Astrocyte (in vitro differentiated cells and primary cell): ENCODE results near the gene SAE1. TPM values are rescaled to one million over a fixed set of nuclear protein-coding genes. Genes with fewer than 3 reads are reported as not detected.

Source experiments
- DNase-seq: peaks from one replicate; pipeline ENCODE4 v3.0.0-alpha.2; 2010; ENCODE audit warnings: low read depth
- FAIRE-seq: peaks from 2 replicates; lab custom pipeline; 2011; peaks lifted over from hg19 to GRCh38; lab: Jason Lieb, UNC
- H2AFZ ChIP-seq: 2 replicates; pipeline ENCODE4 v1.6.0; 2012; ENCODE audit warnings: low read depth, low read length, inconsistent platforms
- H3K27ac ChIP-seq: 2 replicates; pipeline ENCODE4 v1.5.1; 2011; ENCODE audit warnings: low read depth, low read length, inconsistent platforms
- H3K27me3 ChIP-seq: 2 replicates; pipeline ENCODE4 v1.6.0; 2011; ENCODE audit warnings: low read length, inconsistent platforms; ENCODE audit not compliant: insufficient read depth
- H3K36me3 ChIP-seq: 2 replicates; pipeline ENCODE4 v1.5.1; 2011; ENCODE audit warnings: low read length, inconsistent platforms; ENCODE audit not compliant: insufficient read depth
- H3K4me1 ChIP-seq: 2 replicates; pipeline ENCODE4 v1.5.1; 2011; ENCODE audit warnings: low read length, inconsistent platforms; ENCODE audit not compliant: insufficient read depth
- H3K4me2 ChIP-seq: 2 replicates; pipeline ENCODE4 v1.6.0; 2012; ENCODE audit warnings: low read length, inconsistent platforms
- H3K4me3 ChIP-seq: 2 replicates; pipeline ENCODE4 v1.5.1; 2011; ENCODE audit warnings: low read depth, mild to moderate bottlenecking, low read length, inconsistent platforms; ENCODE audit not compliant: insufficient read depth
- H3K79me2 ChIP-seq: 2 replicates; pipeline ENCODE4 v1.6.0; 2012; ENCODE audit warnings: mild to moderate bottlenecking, low read length, inconsistent platforms; ENCODE audit not compliant: insufficient read depth
- H3K9ac ChIP-seq: 2 replicates; pipeline ENCODE4 v1.6.0; 2012; ENCODE audit warnings: mild to moderate bottlenecking, low read length, inconsistent platforms
- H3K9me3 ChIP-seq: 2 replicates; pipeline ENCODE4 v1.5.1; 2012; ENCODE audit warnings: low read depth, mild to moderate bottlenecking, low read length, inconsistent platforms; ENCODE audit not compliant: insufficient read depth
- H4K20me1 ChIP-seq: 2 replicates; pipeline ENCODE4 v1.6.0; 2012; ENCODE audit warnings: low read length, inconsistent platforms; ENCODE audit not compliant: insufficient read depth
- H3K27ac Mint-ChIP-seq: one replicate; pipeline ENCODE4 v1.8.0; 2021; ENCODE audit warnings: mild to moderate bottlenecking, mixed read lengths; ENCODE audit not compliant: unreplicated experiment
- H3K27me3 Mint-ChIP-seq: one replicate; pipeline ENCODE4 v1.8.0; 2021; ENCODE audit warnings: low read depth, mixed read lengths; ENCODE audit not compliant: unreplicated experiment
- H3K36me3 Mint-ChIP-seq: one replicate; pipeline ENCODE4 v1.8.0; 2021; ENCODE audit warnings: low read depth, mixed read lengths; ENCODE audit not compliant: unreplicated experiment
- H3K4me1 Mint-ChIP-seq: one replicate; pipeline ENCODE4 v1.8.0; 2021; ENCODE audit warnings: low read depth, mixed read lengths; ENCODE audit not compliant: unreplicated experiment
- H3K4me3 Mint-ChIP-seq: one replicate; pipeline ENCODE4 v1.8.0; 2021; ENCODE audit warnings: mild to moderate bottlenecking, moderate library complexity, mixed read lengths; ENCODE audit not compliant: unreplicated experiment
- H3K9me3 Mint-ChIP-seq: one replicate; pipeline ENCODE4 v1.8.0; 2021; ENCODE audit warnings: mild to moderate bottlenecking, mixed read lengths; ENCODE audit not compliant: unreplicated experiment
- CTCF ChIP-seq: IDR thresholded peaks from 2 replicates; pipeline ENCODE4 v1.5.1; 2011; ENCODE audit warnings: low read depth, mild to moderate bottlenecking, inconsistent platforms, low read length, moderate library complexity; ENCODE audit not compliant: insufficient read depth
- EZH2 ChIP-seq: IDR thresholded peaks from 2 replicates; pipeline ENCODE4 v1.6.1; 2012; ENCODE audit warnings: mild to moderate bottlenecking, low read length, inconsistent platforms; ENCODE audit not compliant: insufficient read depth
- total RNA-seq: library from RNA; stranded (reverse); gene quantifications from 2 replicates; pipeline ENCODE4 v1.2.1, GENCODE V29; 2021

The SAE1 gene
- total RNA-seq, 1 donor from 2014 or later, result 133 TPM

GRCh38 chr19:47195434-47195833 lies 64.8 kb downstream of the SAE1 start:
- no peak overlapping the region for H3K27ac Mint-ChIP-seq
- Histone ChIP-seq H3K9ac (no peak overlapping the region), H2AFZ (no peak overlapping the region), H3K79me2 (peaks cover 23% of the 10 kb centered on the region), H3K27ac (no peak overlapping the region), H4K20me1 (peaks cover 23% of the 10 kb centered on the region), H3K4me3 (no peak overlapping the region), H3K36me3 (peaks cover 17% of the 10 kb centered on the region), H3K27me3 (no peaks in the 10 kb centered on the region), H3K4me1 (peaks cover 8% of the 10 kb centered on the region), H3K4me2 (no peak overlapping the region), H3K9me3 (no peaks in the 10 kb centered on the region)
- no peak for TF ChIP-seq EZH2
- no peak for TF ChIP-seq CTCF
- FAIRE-seq, result no peak
- H3K27me3 Mint-ChIP-seq, result no peaks in the 10 kb centered on the region
- H3K9me3 Mint-ChIP-seq, result no peaks in the 10 kb centered on the region
- H3K4me3 Mint-ChIP-seq, result no peak overlapping the region
- peaks cover 6% of the 10 kb centered on the region for H3K36me3 Mint-ChIP-seq
- peaks cover 3% of the 10 kb centered on the region for H3K4me1 Mint-ChIP-seq
- DNase-seq, result no peak

- Histone ChIP-seq H3K4me2 (no peak overlapping the region), H3K27me3 (no peaks in the 10 kb centered on the region), H3K4me3 (no peak overlapping the region), H3K27ac (no peak overlapping the region), H3K79me2 (peaks cover 17% of the 10 kb centered on the region), H3K9me3 (no peaks in the 10 kb centered on the region), H3K9ac (no peak overlapping the region), H3K4me1 (no peaks in the 10 kb centered on the region), H2AFZ (no peak overlapping the region), H4K20me1 (peaks cover 11% of the 10 kb centered on the region), H3K36me3 (peaks cover 22% of the 10 kb centered on the region)
- H3K27ac Mint-ChIP-seq, result no peak overlapping the region
- peaks cover 10% of the 10 kb centered on the region for H3K36me3 Mint-ChIP-seq
- no peaks in the 10 kb centered on the region for H3K9me3 Mint-ChIP-seq
- DNase-seq (no peak), FAIRE-seq (no peak)
- no peaks in the 10 kb centered on the region for H3K27me3 Mint-ChIP-seq
- TF ChIP-seq EZH2 (no peak), CTCF (no peak)
- no peak overlapping the region for H3K4me3 Mint-ChIP-seq
- no peaks in the 10 kb centered on the region for H3K4me1 Mint-ChIP-seq
These were observed 66.5 kb downstream of the SAE1 start for GRCh38 chr19:47197141-47197540.

GRCh38 chr19:47200530-47200929 lies 69.9 kb downstream of the SAE1 start:
- no peaks in the 10 kb centered on the region for H3K4me1 Mint-ChIP-seq
- Histone ChIP-seq H2AFZ (no peak overlapping the region), H3K27ac (no peak overlapping the region), H3K9me3 (no peaks in the 10 kb centered on the region), H3K27me3 (no peaks in the 10 kb centered on the region), H4K20me1 (peaks cover 3% of the 10 kb centered on the region), H3K36me3 (peaks cover 40% of the 10 kb centered on the region), H3K4me2 (no peak overlapping the region), H3K4me3 (no peak overlapping the region), H3K9ac (no peak overlapping the region), H3K79me2 (no peaks in the 10 kb centered on the region), H3K4me1 (no peaks in the 10 kb centered on the region)
- H3K27me3 Mint-ChIP-seq, result no peaks in the 10 kb centered on the region
- H3K27ac Mint-ChIP-seq, result no peak overlapping the region
- DNase-seq (no peak), FAIRE-seq (no peak)
- no peak overlapping the region for H3K4me3 Mint-ChIP-seq
- H3K9me3 Mint-ChIP-seq, result no peaks in the 10 kb centered on the region
- TF ChIP-seq CTCF, result no peak
- TF ChIP-seq EZH2, result no peak
- peaks cover 18% of the 10 kb centered on the region for H3K36me3 Mint-ChIP-seq
